ENCODE results near the gene SP1. TPM values are rescaled to one million over a fixed set of nuclear protein-coding genes. Genes with fewer than 3 reads are reported as not detected.
"Not testable (repeated sequence)": the region's sequence is repeated elsewhere in the genome, so short reads cannot be mapped to it uniquely, and the experiment has no call there.

The SP1 gene
- total and polyA plus RNA-seq, 2 donors (not counting 1 experiment from before 2014, with no cell fraction given) = 26.0 to 129 TPM

DNA sequence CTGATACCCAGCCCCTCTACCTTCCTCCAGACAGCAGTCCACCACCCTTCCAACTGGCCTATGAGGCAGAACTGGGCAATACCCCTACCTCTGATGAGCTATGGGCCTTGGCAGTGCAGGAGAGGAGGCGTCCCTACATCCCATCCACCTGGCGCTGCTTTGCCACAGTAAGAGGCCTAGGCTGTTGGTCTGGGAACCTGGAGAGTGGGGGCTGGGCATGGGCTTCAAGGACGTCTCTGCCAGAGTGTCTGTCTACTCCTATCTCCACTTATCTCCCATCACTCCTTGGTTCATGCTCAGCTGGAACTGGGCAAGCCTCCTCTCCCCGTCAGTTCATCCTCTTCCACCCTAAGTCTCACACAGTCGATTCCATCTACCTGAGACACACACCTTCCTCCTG, 50.1 kb downstream of the SP1 start:
- H3K27ac ChIP-seq (ENCODE audit: low read length in 2 of 2) = no peak overlapping the region
- H3K4me3 ChIP-seq (ENCODE audit: control extremely low read depth in 1 of 5, extremely low read depth in 1 of 5, insufficient read depth in 1 of 5, low read depth in 2 of 5, low read length in 4 of 5) = no peak overlapping the region
- Mint-ChIP-seq H3K27ac (no peak overlapping the region), H3K4me1 (no peaks in the 10 kb centered on the region), H3K27me3 (no peaks in the 10 kb centered on the region), H3K4me3 (no peak overlapping the region), H3K9me3 (ENCODE audit: insufficient read depth) (no peaks in the 10 kb centered on the region)
- no peaks in the 10 kb centered on the region for H3K9me3 ChIP-seq (ENCODE audit: control extremely low read depth in 1 of 3, control insufficient read depth in 2 of 3, insufficient read depth in 1 of 3, low read length in 2 of 3)
- DNase-seq = no peak
- 93% methylated on average over 4 of the region's 5 CpGs for WGBS (ENCODE audit: insufficient coverage)
- no peak overlapping the region for H3K9ac ChIP-seq (ENCODE audit: low read length)
- H2AFZ ChIP-seq (ENCODE audit: insufficient read depth, low read depth, low read length, poor library complexity, severe bottlenecking) = no peak overlapping the region
- no peak for ATAC-seq (ENCODE audit: low read depth)
- no peaks in the 10 kb centered on the region for H3K27me3 ChIP-seq (replicated peaks in 1 of 4; ENCODE audit: control extremely low read depth in 1 of 4, control insufficient read depth in 3 of 4, insufficient read depth in 4 of 4, low read length in 3 of 4)
- H4K20me1 ChIP-seq (ENCODE audit: control insufficient read depth, insufficient read depth, low read length, poor library complexity, severe bottlenecking) = no peaks in the 10 kb centered on the region
- ChIA-PET CTCF (interaction anchor here (0.8 to 3.4 kb wide), 3 partner anchors 9 to 77 kb away, joined by 3 to 12 read pairs (median 8); no protein-coding TSS in a partner anchor), POLR2A (no interaction called here)
- no peaks in the 10 kb centered on the region for H3K36me3 ChIP-seq (replicated peaks in 1 of 2; ENCODE audit: control extremely low read depth in 1 of 2, control insufficient read depth in 1 of 2, extremely low read depth in 1 of 2, insufficient read depth in 2 of 2, low read length in 1 of 2)
- H3K79me2 ChIP-seq (ENCODE audit: control insufficient read depth, insufficient read depth, low read length) = no peaks in the 10 kb centered on the region
- TF ChIP-seq, protein P1, sequence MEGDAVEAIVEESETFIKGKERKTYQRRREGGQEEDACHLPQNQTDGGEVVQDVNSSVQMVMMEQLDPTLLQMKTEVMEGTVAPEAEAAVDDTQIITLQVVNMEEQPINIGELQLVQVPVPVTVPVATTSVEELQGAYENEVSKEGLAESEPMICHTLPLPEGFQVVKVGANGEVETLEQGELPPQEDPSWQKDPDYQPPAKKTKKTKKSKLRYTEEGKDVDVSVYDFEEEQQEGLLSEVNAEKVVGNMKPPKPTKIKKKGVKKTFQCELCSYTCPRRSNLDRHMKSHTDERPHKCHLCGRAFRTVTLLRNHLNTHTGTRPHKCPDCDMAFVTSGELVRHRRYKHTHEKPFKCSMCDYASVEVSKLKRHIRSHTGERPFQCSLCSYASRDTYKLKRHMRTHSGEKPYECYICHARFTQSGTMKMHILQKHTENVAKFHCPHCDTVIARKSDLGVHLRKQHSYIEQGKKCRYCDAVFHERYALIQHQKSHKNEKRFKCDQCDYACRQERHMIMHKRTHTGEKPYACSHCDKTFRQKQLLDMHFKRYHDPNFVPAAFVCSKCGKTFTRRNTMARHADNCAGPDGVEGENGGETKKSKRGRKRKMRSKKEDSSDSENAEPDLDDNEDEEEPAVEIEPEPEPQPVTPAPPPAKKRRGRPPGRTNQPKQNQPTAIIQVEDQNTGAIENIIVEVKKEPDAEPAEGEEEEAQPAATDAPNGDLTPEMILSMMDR (IDR thresholded peaks at IDR 0.05) = no peak
- no peak for TF ChIP-seq EZH2 (IDR thresholded peaks at IDR 0.05; ENCODE audit: borderline replicate concordance, insufficient read depth, low read depth, low read length, poor library complexity, severe bottlenecking)
- H3K4me2 ChIP-seq (replicated peaks; ENCODE audit: low read depth, low read length, poor library complexity, severe bottlenecking) = no peak overlapping the region
- H3K4me1 ChIP-seq (ENCODE audit: control insufficient read depth in 2 of 2, insufficient read depth in 2 of 2, low read length in 2 of 2) = no peaks in the 10 kb centered on the region
- intact Hi-C loops (cut with micrococcal nuclease) = no loop called here

- TF ChIP-seq EZH2 (IDR thresholded peaks at IDR 0.05; ENCODE audit: borderline replicate concordance, insufficient read depth, low read depth, low read length, poor library complexity, severe bottlenecking) = no peak
- TF ChIP-seq, protein P1 (IDR thresholded peaks at IDR 0.05) = no peak
- no peak for DNase-seq
- no peak for ATAC-seq (ENCODE audit: low read depth)
Observed at GRCh38 chr12:53431187-53431586, 51.2 kb downstream of the SP1 start.

DNA sequence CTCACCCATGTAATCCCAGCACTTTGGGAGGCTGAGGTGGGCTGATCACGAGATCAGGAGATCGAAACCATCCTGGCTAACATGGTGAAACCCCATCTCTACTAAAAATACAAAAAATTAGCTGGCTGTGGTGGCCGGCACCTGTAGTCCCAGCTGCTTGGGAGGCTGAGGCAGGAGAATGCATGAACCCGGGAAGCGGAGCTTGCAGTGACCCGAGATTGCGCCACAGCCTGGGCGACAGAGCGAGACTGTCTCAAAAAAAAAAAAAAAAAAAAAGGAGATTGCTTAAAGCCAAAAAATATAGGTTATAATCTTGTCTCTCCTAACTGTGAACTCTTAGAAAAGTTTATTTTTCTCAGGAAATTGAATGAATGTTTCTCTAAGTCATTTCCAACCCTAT, 55.4 kb downstream of the SP1 start:
- H3K27ac ChIP-seq (ENCODE audit: low read length in 2 of 2); H4K20me1 ChIP-seq (ENCODE audit: control insufficient read depth, insufficient read depth, low read length, poor library complexity, severe bottlenecking); H3K36me3 ChIP-seq (replicated peaks in 1 of 2; ENCODE audit: control extremely low read depth in 1 of 2, control insufficient read depth in 1 of 2, extremely low read depth in 1 of 2, insufficient read depth in 2 of 2, low read length in 1 of 2); H3K4me1 ChIP-seq (ENCODE audit: control insufficient read depth in 2 of 2, insufficient read depth in 2 of 2, low read length in 2 of 2); H3K27ac Mint-ChIP-seq; H3K79me2 ChIP-seq (ENCODE audit: control insufficient read depth, insufficient read depth, low read length); H3K9me3 ChIP-seq (ENCODE audit: control extremely low read depth in 1 of 3, control insufficient read depth in 2 of 3, insufficient read depth in 1 of 3, low read length in 2 of 3); H3K27me3 ChIP-seq (replicated peaks in 1 of 4; ENCODE audit: control extremely low read depth in 1 of 4, control insufficient read depth in 3 of 4, insufficient read depth in 4 of 4, low read length in 3 of 4); H2AFZ ChIP-seq (ENCODE audit: insufficient read depth, low read depth, low read length, poor library complexity, severe bottlenecking); ATAC-seq (ENCODE audit: low read depth); H3K27me3 Mint-ChIP-seq; intact Hi-C loops (cut with micrococcal nuclease); DNase-seq; H3K9ac ChIP-seq (ENCODE audit: low read length); H3K4me3 Mint-ChIP-seq; H3K4me2 ChIP-seq (replicated peaks; ENCODE audit: low read depth, low read length, poor library complexity, severe bottlenecking); H3K9me3 Mint-ChIP-seq (ENCODE audit: insufficient read depth); H3K4me3 ChIP-seq (ENCODE audit: control extremely low read depth in 1 of 5, extremely low read depth in 1 of 5, insufficient read depth in 1 of 5, low read depth in 2 of 5, low read length in 4 of 5); H3K4me1 Mint-ChIP-seq: not testable (repeated sequence)
- no CpG with 5 or more reads among the region's 9 CpGs for WGBS (ENCODE audit: insufficient coverage)
- ChIA-PET POLR2A (interaction anchor here (0.5 kb wide), 1 partner anchor 16 kb away, joined by 3 read pairs; no protein-coding TSS in a partner anchor), CTCF (interaction anchor here (1.2 kb wide), 1 partner anchor 222 kb away, joined by 3 read pairs; no protein-coding TSS in a partner anchor)

More at GRCh38 chr12:53431187-53431586, 51.2 kb downstream of the SP1 start:
- Histone ChIP-seq H2AFZ (ENCODE audit: insufficient read depth, low read depth, low read length, poor library complexity, severe bottlenecking) (no peak overlapping the region), H3K4me2 (replicated peaks; ENCODE audit: low read depth, low read length, poor library complexity, severe bottlenecking) (no peak overlapping the region), H3K4me1 (ENCODE audit: control insufficient read depth in 2 of 2, insufficient read depth in 2 of 2, low read length in 2 of 2) (no peaks in the 10 kb centered on the region), H3K36me3 (replicated peaks in 1 of 2; ENCODE audit: control extremely low read depth in 1 of 2, control insufficient read depth in 1 of 2, extremely low read depth in 1 of 2, insufficient read depth in 2 of 2, low read length in 1 of 2) (no peaks in the 10 kb centered on the region), H3K27me3 (replicated peaks in 1 of 4; ENCODE audit: control extremely low read depth in 1 of 4, control insufficient read depth in 3 of 4, insufficient read depth in 4 of 4, low read length in 3 of 4) (no peaks in the 10 kb centered on the region), H3K4me3 (ENCODE audit: control extremely low read depth in 1 of 5, extremely low read depth in 1 of 5, insufficient read depth in 1 of 5, low read depth in 2 of 5, low read length in 4 of 5) (no peak overlapping the region), H3K27ac (ENCODE audit: low read length in 2 of 2) (no peak overlapping the region), H3K9me3 (ENCODE audit: control extremely low read depth in 1 of 3, control insufficient read depth in 2 of 3, insufficient read depth in 1 of 3, low read length in 2 of 3) (no peaks in the 10 kb centered on the region), H4K20me1 (ENCODE audit: control insufficient read depth, insufficient read depth, low read length, poor library complexity, severe bottlenecking) (no peaks in the 10 kb centered on the region), H3K9ac (ENCODE audit: low read length) (no peak overlapping the region), H3K79me2 (ENCODE audit: control insufficient read depth, insufficient read depth, low read length) (no peaks in the 10 kb centered on the region)
- H3K4me1 Mint-ChIP-seq = no peaks in the 10 kb centered on the region
- intact Hi-C loops (cut with micrococcal nuclease) = no loop called here
- H3K4me3 Mint-ChIP-seq = no peak overlapping the region
- POLR2A ChIA-PET = no interaction called here
- H3K9me3 Mint-ChIP-seq (ENCODE audit: insufficient read depth) = no peaks in the 10 kb centered on the region
- 94% methylated on average over 3 of the region's 7 CpGs for WGBS (ENCODE audit: insufficient coverage)
- CTCF ChIA-PET = interaction anchor here (0.5 to 3.4 kb wide), 5 partner anchors 9 to 129 kb away, joined by 3 to 12 read pairs (median 4); no protein-coding TSS in a partner anchor
- no peak overlapping the region for H3K27ac Mint-ChIP-seq
- no peaks in the 10 kb centered on the region for H3K27me3 Mint-ChIP-seq
